WTC11 (cell line): Measurements from ENCODE around the gene MGAT2.
"Not testable (repeated sequence)": the region's sequence is repeated elsewhere in the genome, so short reads cannot be mapped to it uniquely, and the experiment has no call there.

Experiments
- CTCF ChIP-seq: fragments of 200-600 bp; IDR thresholded peaks from 2 replicates; pipeline ENCODE4 v1.8.0; 2022; ENCODE audit warnings: antibody characterized with exemption
- IRF1 ChIP-seq: sonication (generic); formaldehyde crosslinking; IDR thresholded peaks from 2 replicates; pipeline ENCODE4 v1.8.0; 2023; ENCODE audit warnings: missing genetic modification reagents
- JUN ChIP-seq: sonication (generic); formaldehyde crosslinking; IDR thresholded peaks from 2 replicates; pipeline ENCODE4 v1.8.0; 2023; ENCODE audit warnings: mild to moderate bottlenecking, missing genetic modification reagents
- MAX ChIP-seq: sonication (generic); formaldehyde crosslinking; IDR thresholded peaks from 2 replicates; pipeline ENCODE4 v1.8.0; 2022; ENCODE audit warnings: mild to moderate bottlenecking, missing genetic modification reagents

- TF ChIP-seq MAX (CRISPR knock-in tag); CTCF; IRF1 (CRISPR knock-in tag); JUN (CRISPR knock-in tag): not testable (repeated sequence)
These were observed 35.5 kb upstream of the MGAT2 start for GRCh38 chr14:49584981-49585640.
